Uterus (tissue), 4 donors: Measurements from ENCODE around the gene CBLC. TPM values are rescaled to one million over a fixed set of nuclear protein-coding genes. Genes with fewer than 3 reads are reported as not detected.
A peak's percentile ranks its signal among the peaks of the same experiment; 100 is the strongest.

ENCODE experiments used
- DNase-seq, 2 donors: peaks; one replicate each; pipeline ENCODE4 v3.0.0-alpha.2; 2019 to 2020
- H3K27ac ChIP-seq, 2 donors: fragments of 200-600 bp; sonication (generic); 1 replicate in 1 of 2; 2 replicates in 1 of 2; pipeline ENCODE4 v1.5.1; 2016 to 2018
- H3K27me3 ChIP-seq, 2 donors: fragments of 200-600 bp; sonication (generic); one replicate each; pipeline ENCODE4 v1.5.1; 2018 to 2019; ENCODE audit warnings: control low read depth in 1 of 2
- H3K36me3 ChIP-seq, 2 donors: fragments of 200-600 bp; sonication (generic); one replicate each; pipeline ENCODE4 v1.5.1; 2019; ENCODE audit warnings: control low read depth in 1 of 2
- H3K4me1 ChIP-seq, 2 donors: fragments of 200-600 bp; sonication (generic); one replicate each; pipeline ENCODE4 v1.5.1; 2018 to 2019; ENCODE audit warnings: control low read depth in 1 of 2
- H3K4me3 ChIP-seq, 2 donors: fragments of 200-600 bp; sonication (generic); 1 replicate in 1 of 2; 2 replicates in 1 of 2; pipeline ENCODE4 v1.5.1; 2018 to 2019; ENCODE audit warnings: mild to moderate bottlenecking in 1 of 2
- H3K9me3 ChIP-seq, 2 donors: fragments of 200-600 bp; sonication (generic); one replicate each; pipeline ENCODE4 v1.5.1; 2019; ENCODE audit warnings: control low read depth in 1 of 2
- POLR2A ChIP-seq, 2 donors: fragments of 450-650 bp; IDR thresholded peaks; one replicate each; pipeline ENCODE4 v1.6.1; 2016; ENCODE audit warnings: antibody characterized with exemption in 2 of 2, mild to moderate bottlenecking in 1 of 2, moderate library complexity in 1 of 2
- intact Hi-C: fragments of 100-400 bp; cut with DNase I; formaldehyde crosslinking; loops from one replicate; pipeline ENCODE4 v1.15.1; 2023; ENCODE audit warnings: low total_unique reads
- total RNA-seq, 4 donors: library from RNA; depleted of rRNA in 3 of 4; stranded (reverse); fragments of >200 nt in 3 of 4; gene quantifications; one replicate each; pipeline versions ENCODE4 v1.1.0 to v1.2.4, GENCODE V29; 2014 to 2023
- TF ChIP-seq, protein P1 (sequence below), 4 experiments: fragments of 200-600 bp in 2 of 4; fragments of 450-650 bp in 2 of 4; sonication (generic) in 2 of 4; IDR thresholded peaks; one replicate each; pipeline ENCODE4 v1.5.1; 2016 to 2019; ENCODE audit warnings: antibody characterized with exemption in 4 of 4, mild to moderate bottlenecking in 2 of 4, moderate library complexity in 1 of 4
- donor health status: DM: yes; HTN: yes; CAD: no.

Gene CBLC
- total RNA-seq, 4 donors from 2014 or later, result 0.29 to 5.8 TPM; not detected in 2

GRCh38 chr19:44810234-44811121, 32.8 kb downstream of the CBLC start:
- Histone ChIP-seq H3K27ac (peak overlapping the region in 1 of 2 donors; percentile 87), H3K36me3 (no peaks in the 10 kb centered on the region), H3K9me3 (no peaks in the 10 kb centered on the region), H3K27me3 (no peaks in the 10 kb centered on the region), H3K4me1 (peaks cover 0 to 22% of the 10 kb centered on the region in 2 donors), H3K4me3 (peak overlapping the region; percentile 53 to 64)
- TF ChIP-seq, protein P1, sequence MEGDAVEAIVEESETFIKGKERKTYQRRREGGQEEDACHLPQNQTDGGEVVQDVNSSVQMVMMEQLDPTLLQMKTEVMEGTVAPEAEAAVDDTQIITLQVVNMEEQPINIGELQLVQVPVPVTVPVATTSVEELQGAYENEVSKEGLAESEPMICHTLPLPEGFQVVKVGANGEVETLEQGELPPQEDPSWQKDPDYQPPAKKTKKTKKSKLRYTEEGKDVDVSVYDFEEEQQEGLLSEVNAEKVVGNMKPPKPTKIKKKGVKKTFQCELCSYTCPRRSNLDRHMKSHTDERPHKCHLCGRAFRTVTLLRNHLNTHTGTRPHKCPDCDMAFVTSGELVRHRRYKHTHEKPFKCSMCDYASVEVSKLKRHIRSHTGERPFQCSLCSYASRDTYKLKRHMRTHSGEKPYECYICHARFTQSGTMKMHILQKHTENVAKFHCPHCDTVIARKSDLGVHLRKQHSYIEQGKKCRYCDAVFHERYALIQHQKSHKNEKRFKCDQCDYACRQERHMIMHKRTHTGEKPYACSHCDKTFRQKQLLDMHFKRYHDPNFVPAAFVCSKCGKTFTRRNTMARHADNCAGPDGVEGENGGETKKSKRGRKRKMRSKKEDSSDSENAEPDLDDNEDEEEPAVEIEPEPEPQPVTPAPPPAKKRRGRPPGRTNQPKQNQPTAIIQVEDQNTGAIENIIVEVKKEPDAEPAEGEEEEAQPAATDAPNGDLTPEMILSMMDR (IDR thresholded peaks at IDR 0.05), result no peak
- TF ChIP-seq POLR2A (IDR thresholded peaks at IDR 0.05), result no peak
- DNase-seq, result no peak
- intact Hi-C loops, result no loop called here

DNA sequence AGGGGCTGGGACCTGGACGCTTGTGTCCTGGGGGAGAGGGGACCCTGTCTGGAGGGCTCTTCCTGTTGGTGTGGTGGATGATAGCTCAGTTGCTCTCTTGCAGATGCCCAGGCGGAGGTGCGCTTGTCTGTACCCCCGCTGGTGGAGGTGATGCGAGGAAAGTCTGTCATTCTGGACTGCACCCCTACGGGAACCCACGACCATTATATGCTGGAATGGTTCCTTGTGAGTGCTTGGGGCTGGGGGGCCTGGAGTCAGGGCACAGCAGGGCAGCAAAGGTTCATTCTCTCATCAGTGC, 33.4 kb downstream of the CBLC start:
- H3K36me3 ChIP-seq, result no peaks in the 10 kb centered on the region
- TF ChIP-seq, protein P1 (IDR thresholded peaks at IDR 0.05), result no peak
- TF ChIP-seq POLR2A (IDR thresholded peaks at IDR 0.05), result no peak
- no peak overlapping the region for H3K4me3 ChIP-seq
- no peak overlapping the region for H3K27ac ChIP-seq
- H3K9me3 ChIP-seq, result no peaks in the 10 kb centered on the region
- intact Hi-C loops, result no loop called here
- DNase-seq, result no peak
- no peaks in the 10 kb centered on the region for H3K27me3 ChIP-seq
- peaks cover 0 to 22% of the 10 kb centered on the region in 2 donors for H3K4me1 ChIP-seq

DNA sequence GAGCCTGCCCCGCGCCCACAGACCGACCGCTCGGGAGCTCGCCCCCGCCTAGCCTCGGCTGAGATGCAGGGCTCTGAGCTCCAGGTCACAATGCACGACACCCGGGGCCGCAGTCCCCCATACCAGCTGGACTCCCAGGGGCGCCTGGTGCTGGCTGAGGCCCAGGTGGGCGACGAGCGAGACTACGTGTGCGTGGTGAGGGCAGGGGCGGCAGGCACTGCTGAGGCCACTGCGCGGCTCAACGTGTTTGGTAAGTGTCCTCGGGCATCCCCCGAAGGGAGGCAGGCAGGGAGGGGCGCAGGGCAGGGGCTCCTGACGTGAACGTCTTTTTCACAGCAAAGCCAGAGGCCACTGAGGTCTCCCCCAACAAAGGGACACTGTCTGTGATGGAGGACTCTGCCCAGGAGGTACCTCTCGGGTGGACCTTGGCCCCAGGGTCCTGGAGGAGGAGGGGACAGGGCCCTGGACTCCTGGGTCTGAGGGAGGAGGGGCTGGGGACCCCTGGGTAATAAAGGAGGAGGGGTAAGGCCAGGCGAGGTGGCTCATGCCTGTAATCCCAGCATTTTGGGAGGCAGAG, 34.5 kb downstream of the CBLC start:
- DNase-seq, result no peak
- intact Hi-C loops, result no loop called here
- Histone ChIP-seq H3K27ac (no peak overlapping the region), H3K4me1 (peaks cover 0 to 22% of the 10 kb centered on the region in 2 donors), H3K9me3 (no peaks in the 10 kb centered on the region), H3K27me3 (no peaks in the 10 kb centered on the region), H3K4me3 (no peak overlapping the region), H3K36me3 (no peaks in the 10 kb centered on the region)
- TF ChIP-seq POLR2A (IDR thresholded peaks at IDR 0.05), result no peak

DNA sequence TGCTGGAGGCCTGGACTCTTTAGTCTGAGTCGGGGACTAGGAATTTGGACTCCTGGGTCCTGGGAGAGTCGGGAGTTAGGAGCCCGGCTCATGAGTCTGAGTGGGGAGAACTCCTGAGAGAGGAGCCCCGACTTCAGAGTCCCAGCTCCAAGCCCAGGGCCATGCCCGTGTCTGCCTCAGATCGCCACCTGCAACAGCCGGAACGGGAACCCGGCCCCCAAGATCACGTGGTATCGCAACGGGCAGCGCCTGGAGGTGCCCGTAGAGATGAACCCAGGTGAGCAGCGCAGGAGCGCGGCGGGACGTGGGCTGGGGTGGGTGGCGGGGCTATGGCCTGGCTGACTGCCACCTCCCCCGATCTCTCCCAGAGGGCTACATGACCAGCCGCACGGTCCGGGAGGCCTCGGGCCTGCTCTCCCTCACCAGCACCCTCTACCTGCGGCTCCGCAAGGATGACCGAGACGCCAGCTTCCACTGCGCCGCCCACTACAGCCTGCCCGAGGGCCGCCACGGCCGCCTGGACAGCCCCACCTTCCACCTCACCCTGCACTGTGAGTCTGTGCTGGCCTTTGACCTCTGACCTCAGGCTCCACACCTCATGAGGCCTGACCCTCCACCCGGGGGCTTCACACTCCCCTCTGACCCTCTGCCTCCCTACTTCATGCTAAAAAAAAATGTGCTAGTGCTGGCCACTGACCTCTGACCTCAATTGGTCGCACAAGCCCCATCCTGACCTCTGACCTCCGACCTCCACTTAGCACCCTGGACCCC, 35.6 kb downstream of the CBLC start:
- no peak overlapping the region for H3K27ac ChIP-seq
- intact Hi-C loops, result no loop called here
- DNase-seq, result no peak
- H3K4me1 ChIP-seq, result peaks cover 0 to 19% of the 10 kb centered on the region in 2 donors
- H3K4me3 ChIP-seq, result no peak overlapping the region
- H3K27me3 ChIP-seq, result no peaks in the 10 kb centered on the region
- TF ChIP-seq POLR2A (IDR thresholded peaks at IDR 0.05), result no peak
- TF ChIP-seq, protein P1 (IDR thresholded peaks at IDR 0.05), result no peak
- no peaks in the 10 kb centered on the region for H3K36me3 ChIP-seq
- no peaks in the 10 kb centered on the region for H3K9me3 ChIP-seq

DNA sequence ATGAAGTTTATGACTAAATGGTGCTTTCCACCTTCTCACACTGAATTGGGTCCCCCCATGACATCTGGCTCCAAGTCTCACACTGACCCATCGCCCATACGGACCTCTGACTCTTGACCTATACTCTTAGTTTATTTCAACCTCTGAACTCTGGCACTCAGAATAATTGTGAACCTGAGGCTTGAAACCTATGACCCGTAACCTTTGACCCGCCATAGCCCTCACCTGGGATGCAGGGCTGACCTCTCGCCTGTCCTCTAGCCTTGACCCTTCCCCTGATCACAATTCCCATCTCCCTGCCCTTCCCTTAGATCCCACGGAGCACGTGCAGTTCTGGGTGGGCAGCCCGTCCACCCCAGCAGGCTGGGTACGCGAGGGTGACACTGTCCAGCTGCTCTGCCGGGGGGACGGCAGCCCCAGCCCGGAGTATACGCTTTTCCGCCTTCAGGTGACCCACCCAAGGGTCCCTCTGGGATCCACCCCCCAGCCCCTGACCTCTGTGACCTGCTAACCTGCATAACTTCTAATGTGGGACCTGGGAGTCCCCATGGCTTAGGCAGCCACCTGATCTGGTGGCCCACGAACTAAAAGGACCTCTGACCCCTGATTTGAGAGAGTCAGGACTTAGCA, 36.3 kb downstream of the CBLC start:
- Histone ChIP-seq H3K4me3 (no peak overlapping the region), H3K9me3 (no peaks in the 10 kb centered on the region), H3K36me3 (no peaks in the 10 kb centered on the region), H3K4me1 (peaks cover 0 to 15% of the 10 kb centered on the region in 2 donors), H3K27ac (no peak overlapping the region), H3K27me3 (no peaks in the 10 kb centered on the region)
- intact Hi-C loops, result no loop called here
- DNase-seq, result no peak
- no peak for TF ChIP-seq POLR2A (IDR thresholded peaks at IDR 0.05)
- TF ChIP-seq, protein P1 (IDR thresholded peaks at IDR 0.05), result no peak
